Measurements from ENCODE around the gene TRIM23.
"Not testable (repeated sequence)": the region's sequence is repeated elsewhere in the genome, so short reads cannot be mapped to it uniquely, and the experiment has no call there.

The TRIM23 gene

GRCh38 chr5:65624025-65624570, at the start of gene TRIM23:
Gene TRIM23 (minus strand): TSS chr5:65624333. CDS start chr5:65624274, 59 bp downstream.
- peak; percentile 88 to 97 for DNase-seq

GRCh38 chr5:65672796-65673195, 48.7 kb upstream of the TRIM23 start:
- no peak for DNase-seq

DNA sequence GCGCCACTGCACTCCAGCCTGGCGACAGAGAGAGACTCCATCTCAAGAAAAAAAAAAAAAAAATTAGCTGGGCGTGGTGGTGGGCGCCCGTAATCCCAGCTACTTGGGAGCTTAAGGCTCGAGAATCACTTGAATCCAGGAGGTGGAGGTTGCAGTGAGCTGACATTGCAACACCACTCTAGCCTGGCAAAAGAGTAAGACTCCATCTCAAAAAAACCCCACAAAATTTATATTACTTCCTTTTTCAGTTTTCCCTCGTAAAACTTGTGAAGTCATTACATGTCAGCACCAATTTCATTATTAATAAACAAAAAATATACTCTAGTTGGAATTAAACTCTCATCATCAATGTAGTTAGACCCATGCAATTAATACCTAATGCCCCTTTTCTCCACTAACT, 44.6 kb upstream of the TRIM23 start:
- DNase-seq = no peak

- peak in 1 of 2 experiments; percentile 41 for DNase-seq
Observed at GRCh38 chr5:65663804-65664521, 39.8 kb upstream of the TRIM23 start.

DNA sequence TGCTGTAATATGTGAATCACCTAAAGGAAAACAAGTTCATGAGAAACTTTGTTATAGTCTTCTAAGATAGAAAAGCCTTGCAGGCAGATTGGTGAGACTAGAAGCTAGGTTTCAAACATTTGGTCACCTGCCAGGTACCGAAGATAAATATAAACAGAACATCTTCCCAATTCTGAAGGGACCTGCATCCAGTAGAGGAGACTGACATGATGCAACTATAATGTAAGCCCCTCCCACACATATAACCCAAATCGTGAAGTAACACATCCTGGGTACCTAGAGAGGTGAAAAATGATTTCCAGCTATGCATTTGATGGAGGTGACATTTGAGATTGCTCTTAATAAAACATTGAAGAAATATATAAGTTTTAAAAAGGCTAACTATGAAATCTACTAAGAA, 30.6 kb upstream of the TRIM23 start:
- DNase-seq = no peak

DNA sequence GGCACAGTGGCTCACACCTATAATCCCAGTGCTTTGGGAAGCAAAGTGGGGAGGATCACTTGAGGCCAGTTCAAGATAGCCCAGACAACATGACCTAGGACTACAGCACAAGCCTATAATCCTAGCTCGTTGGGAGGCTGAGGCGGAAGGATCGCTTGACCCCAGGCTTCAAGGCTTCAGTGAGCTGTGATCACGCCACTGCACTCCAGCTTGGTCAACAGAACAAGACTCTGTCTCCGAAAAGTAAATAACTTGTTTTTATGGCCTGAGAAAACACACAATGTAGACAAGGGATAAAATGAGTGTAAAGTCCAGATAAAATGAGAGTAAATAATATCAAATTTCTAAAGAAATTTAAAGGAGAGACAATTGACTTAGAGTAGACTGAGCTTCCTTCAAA, 27.0 kb upstream of the TRIM23 start:
- no peak for DNase-seq

DNA sequence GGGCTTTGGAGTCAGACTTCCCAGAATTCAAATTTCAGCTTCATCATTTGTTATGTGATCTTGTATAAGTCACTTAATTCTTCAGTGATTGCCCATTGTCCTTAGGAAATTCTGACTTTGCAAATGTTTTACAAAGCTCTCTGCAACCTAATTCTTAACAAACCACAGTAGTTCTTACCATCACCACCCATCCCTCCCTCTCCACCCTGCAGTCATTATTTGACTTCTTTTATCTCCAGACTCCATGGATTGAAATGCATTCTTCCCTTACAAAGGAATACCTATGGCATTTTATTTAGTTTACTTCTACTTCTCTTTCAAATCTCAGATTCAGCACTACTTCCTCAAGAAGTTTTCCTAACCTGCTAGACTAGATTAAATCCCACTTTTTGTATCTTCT, 23.8 kb upstream of the TRIM23 start:
- DNase-seq = no peak

- DNase-seq = no peak
Observed at GRCh38 chr5:65646938-65647337, 22.8 kb upstream of the TRIM23 start.

- DNase-seq = no peak
Observed at GRCh38 chr5:65640240-65640639, 16.1 kb upstream of the TRIM23 start.

DNA sequence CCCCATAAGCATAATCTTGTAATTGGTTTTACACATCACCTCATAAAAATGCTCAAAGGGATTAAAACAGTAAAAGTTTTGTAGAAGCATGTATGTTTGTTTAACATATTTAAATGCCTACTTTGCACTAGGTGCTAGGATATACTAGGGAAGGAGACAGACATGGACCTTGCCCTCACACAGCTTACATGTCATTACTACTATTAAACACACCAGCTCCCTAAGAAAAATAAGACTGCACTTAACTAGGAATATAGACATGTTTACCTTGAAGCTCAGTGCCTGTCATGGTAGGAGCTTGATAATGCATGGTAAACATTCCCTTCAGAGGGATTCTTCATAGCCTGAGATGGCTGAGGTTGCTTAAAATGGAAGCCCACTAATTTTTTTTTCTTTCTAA, 6.8 kb upstream of the TRIM23 start:
- no peak for DNase-seq

DNA sequence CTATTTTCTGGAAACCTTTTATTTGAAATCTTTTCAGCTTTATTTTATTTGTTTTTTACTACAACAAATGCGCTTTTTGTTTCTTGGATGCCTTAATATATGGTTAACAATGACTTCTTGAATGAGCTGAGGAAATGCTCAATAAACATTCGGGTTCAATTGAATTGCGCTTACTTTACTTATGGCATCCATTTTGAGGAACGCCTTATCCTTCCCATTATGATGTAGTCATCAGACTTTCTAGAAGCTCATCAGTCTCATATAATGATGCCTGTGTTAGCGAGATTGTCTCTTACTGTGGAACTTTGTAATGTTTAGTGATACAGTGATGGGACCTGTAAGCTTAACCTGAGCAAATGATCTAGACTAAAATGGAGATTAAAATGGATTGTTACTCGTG, 1.6 kb upstream of the TRIM23 start:
- DNase-seq = no peak

DNA sequence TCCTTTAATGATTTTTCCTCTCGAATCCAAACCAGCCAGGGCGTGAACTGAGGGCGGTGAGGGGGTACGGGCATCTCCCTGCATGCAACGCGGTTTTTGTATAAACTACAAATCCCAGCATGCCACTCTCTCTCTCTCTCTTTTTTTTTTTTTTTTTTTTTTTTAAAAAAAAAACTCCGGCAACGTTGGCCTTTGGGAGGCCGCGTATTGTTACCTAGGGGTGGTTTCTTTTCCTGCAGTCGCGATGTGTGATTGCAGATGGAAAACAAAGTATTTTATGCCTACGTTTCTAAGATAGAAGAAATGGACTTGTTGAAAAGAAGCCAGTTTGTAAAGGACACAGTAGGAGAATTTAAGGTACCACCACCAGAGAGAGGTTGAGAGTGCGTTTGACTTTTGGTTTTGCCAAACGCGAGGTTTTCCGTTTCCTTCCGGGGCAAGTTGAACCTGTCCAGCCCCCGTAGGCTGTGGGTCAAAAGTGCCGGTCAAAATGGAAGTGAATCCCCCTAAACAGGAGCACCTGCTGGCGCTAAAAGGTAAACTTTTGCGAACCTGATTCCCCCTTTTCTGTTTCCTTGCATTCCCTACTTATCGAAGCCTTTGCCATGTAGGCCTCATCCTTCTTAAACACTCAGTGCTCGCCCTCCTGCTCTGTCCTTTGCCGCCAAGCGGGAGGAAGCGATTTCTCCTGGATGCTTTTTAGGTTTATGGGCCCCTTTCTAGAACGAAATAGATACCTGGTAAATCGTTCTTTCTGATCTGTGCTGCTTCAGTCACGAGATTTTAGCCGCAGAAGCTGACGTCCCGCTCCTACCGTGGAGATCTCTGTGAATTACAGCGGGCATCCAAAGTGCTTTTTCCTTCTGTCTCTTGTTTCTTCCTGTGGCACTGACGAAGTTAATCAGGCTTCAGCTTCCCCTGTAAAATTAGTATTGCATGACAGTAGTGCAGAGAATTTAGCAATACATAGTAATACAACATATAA, 730 bp upstream of the TRIM23 start, which contains the start of the genes SHLD3 and TRAPPC13:
Gene SHLD3, plus strand, starts transcription at position 457 of the 985 bp plus-strand sequence. CDS start 4,561 bp downstream, outside the sequence.
Gene TRAPPC13, plus strand, starts transcription at position 457 of the 985 bp plus-strand sequence. Its CDS starts 34 bp downstream, at position 491.
- peak; percentile 91 to 98 for DNase-seq

GRCh38 chr5:65623482-65623881, 651 bp downstream of the TRIM23 start:
- DNase-seq = no peak

DNA sequence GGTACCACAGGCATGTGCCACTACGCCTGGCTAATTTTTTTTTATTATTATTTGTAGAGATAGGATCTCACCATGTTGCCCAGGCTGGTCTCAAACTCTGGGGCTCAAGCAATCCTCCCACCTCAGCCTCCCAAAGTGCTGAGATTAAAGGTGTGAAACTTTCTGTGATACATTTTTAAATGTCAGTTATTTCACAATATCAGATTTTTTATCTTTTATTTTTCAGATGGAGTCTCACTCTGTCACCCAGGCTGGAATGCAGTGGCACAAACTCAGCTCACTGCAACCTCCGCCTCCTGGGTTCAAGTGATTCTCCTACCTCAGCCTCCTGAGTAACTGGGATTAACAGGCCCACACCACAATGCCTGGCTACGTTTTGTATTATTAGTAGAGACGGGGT, 2.2 kb downstream of the TRIM23 start:
- DNase-seq = not testable (repeated sequence)

DNA sequence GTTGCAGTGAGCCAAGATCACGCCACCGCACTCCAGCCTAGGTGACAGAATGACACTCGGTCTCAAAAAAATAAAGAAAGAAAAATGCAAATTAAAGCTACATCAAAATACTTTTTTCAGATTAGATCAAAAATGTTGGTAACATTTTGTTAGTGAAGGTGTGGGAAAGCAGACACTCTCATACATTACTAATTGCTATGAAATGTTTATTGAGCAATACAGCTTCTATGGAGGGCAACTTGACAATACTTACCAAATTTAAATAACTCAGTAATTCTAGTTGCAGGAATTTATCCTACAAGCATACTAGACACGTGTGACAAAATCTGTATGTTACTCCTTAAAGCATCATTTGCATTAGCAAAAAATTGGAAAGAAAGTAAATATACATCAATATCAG, 4.1 kb downstream of the TRIM23 start:
- no peak for DNase-seq

- DNase-seq = no peak
Observed at GRCh38 chr5:65612298-65612907, 11.7 kb downstream of the TRIM23 start.

DNA sequence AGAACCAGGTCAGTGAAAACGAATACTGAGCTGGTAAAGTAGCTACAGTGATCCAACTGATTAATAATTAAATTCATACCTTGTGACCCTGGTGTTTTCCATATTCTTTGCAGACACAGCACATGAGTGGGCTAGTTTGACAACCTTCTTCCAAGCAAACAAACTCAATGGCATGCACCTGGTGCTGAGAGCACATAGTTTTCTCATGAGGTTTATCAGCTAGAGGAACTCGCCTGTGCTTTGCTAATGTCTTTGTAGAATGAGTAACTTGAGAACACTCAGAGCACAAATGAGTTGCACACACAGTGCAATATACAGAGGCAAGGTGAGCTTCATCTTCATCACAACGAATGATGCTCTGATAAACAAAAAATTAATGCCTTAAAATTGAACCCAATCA, 12.6 kb downstream of the TRIM23 start:
- peak in 1 of 2 experiments; percentile 14 for DNase-seq

DNA sequence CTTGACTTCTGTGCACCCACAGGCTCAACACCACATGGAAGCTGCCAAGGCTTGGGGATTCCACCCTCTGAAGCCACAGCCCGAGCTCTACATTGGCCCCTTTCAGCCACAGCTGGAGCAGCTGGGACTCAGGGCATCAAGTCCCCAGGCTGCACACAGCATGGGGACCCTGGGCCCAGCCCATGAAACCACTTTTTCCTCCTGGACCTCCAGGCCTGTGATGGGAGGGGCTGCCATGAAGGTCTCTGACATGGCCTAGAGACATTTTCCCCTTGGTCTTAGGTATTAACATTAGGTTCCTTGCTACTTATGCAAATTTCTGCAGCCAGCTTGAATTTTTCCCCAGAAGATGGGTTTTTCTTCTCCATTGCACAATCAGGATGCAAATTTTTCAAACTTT, 22.4 kb downstream of the TRIM23 start:
- not testable (repeated sequence) for DNase-seq

GRCh38 chr5:65588694-65589093, 35.4 kb downstream of the TRIM23 start:
- DNase-seq = no peak

DNA sequence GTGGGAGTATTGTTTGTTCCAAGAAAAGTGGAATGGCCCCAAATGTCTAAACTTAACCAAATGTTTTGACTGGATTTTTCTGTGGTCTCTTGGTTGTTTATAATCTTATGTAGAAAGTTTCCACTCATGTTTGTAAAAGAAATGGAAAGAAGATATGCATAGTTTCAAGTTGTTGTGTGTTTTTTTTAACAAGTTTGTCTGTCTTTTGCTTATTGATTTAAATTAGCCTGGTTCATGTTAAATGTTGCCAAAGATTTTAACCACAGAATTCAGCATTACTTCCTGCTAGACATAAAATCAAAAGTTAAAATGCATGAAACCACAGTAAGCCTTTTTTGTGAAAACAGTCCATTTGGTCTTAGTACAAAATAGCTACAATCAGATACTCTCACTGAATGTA, 47.0 kb downstream of the TRIM23 start:
- no peak for DNase-seq

GRCh38 chr5:65570598-65571226, 53.4 kb downstream of the TRIM23 start:
- DNase-seq = no peak

DNA sequence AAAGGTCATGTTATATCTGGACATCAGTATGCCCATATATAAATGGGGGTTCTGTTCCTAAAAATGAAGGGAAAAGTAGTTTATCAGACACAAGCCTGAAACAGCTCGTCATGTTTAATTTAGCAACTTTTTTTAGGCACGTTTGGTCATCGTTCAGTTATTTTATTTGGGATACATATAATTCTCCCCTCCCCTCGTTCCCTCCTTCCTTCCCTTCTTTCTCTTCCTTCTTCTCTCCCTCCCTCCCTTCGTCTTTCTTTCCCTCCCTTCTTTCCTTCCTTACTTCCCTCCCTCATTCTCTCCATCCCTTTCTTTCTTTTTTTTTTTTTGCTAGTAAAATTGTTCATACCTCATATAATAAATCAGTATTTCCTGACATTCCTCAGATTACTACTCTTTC, 57.6 kb downstream of the TRIM23 start:
- no peak for DNase-seq
